ENCODE data around the gene FBXO40. TPM values are rescaled to one million over a fixed set of nuclear protein-coding genes. Genes with fewer than 3 reads are reported as not detected.
A peak's percentile ranks its signal among the peaks of the same experiment; 100 is the strongest.

Gene FBXO40
- total and polyA plus RNA-seq, 9 of the 15 experiments (the other 6 are each of a cell fraction or from before 2014, with no cell fraction given), result 0.01 to 0.05 (median 0.04) TPM; not detected in 3

DNA sequence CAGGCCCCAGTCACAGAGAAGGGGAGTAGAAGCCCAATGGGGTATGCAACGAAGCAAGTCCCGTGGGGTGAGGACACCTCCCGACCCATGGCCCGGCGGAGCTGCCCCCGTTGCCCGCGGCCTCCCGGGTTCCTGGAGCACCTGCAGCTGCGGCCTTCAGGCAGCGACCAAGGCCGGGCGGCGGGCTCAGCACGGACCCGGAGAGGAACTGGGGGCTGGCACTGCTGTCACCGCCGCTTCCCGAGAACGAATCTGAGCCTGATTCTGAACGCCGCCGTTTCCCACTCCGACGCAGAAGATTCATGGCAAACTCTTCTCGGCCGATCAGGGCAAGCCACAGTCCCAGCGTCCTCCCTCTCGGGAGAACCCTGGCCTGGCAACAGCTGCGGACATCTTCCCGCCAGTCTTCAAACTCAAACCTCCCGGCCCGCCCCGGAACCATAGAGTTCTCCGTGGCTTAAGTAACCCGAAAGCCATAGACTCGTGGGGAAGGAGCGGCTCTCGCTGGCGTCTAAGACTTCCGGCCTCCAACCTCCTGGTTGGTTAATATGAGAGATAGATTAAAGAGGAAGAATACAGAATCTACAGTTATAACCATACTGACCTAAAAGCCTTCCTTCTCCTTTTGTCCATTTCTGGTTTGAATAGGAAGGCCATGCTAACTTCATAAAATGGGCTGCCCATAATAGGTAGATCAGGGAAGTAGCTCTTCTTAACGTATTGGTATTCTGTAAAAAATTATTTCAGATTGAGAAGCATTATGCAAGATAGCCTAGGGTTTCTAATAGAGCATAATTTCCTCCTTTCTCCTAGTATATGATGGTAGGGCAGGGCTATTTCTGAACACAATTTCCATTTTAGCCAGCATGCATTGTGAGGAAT, 47.4 kb upstream of the FBXO40 start, which contains the start of gene POLQ (continued):
- no peak for TF ChIP-seq ZNF444 (CRISPR knock-in tag; IDR thresholded peaks at IDR 0.05)
- TF ChIP-seq, protein P1, sequence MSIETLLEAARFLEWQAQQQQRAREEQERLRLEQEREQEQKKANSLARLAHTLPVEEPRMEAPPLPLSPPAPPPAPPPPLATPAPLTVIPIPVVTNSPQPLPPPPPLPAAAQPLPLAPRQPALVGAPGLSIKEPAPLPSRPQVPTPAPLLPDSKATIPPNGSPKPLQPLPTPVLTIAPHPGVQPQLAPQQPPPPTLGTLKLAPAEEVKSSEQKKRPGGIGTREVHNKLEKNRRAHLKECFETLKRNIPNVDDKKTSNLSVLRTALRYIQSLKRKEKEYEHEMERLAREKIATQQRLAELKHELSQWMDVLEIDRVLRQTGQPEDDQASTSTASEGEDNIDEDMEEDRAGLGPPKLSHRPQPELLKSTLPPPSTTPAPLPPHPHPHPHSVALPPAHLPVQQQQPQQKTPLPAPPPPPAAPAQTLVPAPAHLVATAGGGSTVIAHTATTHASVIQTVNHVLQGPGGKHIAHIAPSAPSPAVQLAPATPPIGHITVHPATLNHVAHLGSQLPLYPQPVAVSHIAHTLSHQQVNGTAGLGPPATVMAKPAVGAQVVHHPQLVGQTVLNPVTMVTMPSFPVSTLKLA (conservative IDR thresholded peaks at IDR 0.05), result peak in 1 of 2 experiments; percentile 62; a peak in 2 of 4 replicates
- TF ChIP-seq, protein P2, sequence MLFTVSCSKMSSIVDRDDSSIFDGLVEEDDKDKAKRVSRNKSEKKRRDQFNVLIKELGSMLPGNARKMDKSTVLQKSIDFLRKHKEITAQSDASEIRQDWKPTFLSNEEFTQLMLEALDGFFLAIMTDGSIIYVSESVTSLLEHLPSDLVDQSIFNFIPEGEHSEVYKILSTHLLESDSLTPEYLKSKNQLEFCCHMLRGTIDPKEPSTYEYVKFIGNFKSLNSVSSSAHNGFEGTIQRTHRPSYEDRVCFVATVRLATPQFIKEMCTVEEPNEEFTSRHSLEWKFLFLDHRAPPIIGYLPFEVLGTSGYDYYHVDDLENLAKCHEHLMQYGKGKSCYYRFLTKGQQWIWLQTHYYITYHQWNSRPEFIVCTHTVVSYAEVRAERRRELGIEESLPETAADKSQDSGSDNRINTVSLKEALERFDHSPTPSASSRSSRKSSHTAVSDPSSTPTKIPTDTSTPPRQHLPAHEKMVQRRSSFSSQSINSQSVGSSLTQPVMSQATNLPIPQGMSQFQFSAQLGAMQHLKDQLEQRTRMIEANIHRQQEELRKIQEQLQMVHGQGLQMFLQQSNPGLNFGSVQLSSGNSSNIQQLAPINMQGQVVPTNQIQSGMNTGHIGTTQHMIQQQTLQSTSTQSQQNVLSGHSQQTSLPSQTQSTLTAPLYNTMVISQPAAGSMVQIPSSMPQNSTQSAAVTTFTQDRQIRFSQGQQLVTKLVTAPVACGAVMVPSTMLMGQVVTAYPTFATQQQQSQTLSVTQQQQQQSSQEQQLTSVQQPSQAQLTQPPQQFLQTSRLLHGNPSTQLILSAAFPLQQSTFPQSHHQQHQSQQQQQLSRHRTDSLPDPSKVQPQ (CRISPR knock-in tag; IDR thresholded peaks at IDR 0.05; ENCODE audit: borderline replicate concordance), result no peak
- TF ChIP-seq, protein P3, sequence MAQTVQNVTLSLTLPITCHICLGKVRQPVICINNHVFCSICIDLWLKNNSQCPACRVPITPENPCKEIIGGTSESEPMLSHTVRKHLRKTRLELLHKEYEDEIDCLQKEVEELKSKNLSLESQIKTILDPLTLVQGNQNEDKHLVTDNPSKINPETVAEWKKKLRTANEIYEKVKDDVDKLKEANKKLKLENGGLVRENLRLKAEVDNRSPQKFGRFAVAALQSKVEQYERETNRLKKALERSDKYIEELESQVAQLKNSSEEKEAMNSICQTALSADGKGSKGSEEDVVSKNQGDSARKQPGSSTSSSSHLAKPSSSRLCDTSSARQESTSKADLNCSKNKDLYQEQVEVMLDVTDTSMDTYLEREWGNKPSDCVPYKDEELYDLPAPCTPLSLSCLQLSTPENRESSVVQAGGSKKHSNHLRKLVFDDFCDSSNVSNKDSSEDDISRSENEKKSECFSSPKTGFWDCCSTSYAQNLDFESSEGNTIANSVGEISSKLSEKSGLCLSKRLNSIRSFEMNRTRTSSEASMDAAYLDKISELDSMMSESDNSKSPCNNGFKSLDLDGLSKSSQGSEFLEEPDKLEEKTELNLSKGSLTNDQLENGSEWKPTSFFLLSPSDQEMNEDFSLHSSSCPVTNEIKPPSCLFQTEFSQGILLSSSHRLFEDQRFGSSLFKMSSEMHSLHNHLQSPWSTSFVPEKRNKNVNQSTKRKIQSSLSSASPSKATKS (CRISPR knock-in tag; IDR thresholded peaks at IDR 0.05), result no peak
- no peak for TF ChIP-seq ZNF165 (CRISPR knock-in tag; IDR thresholded peaks at IDR 0.05; ENCODE audit: borderline replicate concordance)
- TF ChIP-seq BCL6 (CRISPR knock-in tag; IDR thresholded peaks at IDR 0.05), result no peak
- no peak for TF ChIP-seq ZNF134 (CRISPR knock-in tag; conservative IDR thresholded peaks at IDR 0.05)
- TF ChIP-seq, protein P4, sequence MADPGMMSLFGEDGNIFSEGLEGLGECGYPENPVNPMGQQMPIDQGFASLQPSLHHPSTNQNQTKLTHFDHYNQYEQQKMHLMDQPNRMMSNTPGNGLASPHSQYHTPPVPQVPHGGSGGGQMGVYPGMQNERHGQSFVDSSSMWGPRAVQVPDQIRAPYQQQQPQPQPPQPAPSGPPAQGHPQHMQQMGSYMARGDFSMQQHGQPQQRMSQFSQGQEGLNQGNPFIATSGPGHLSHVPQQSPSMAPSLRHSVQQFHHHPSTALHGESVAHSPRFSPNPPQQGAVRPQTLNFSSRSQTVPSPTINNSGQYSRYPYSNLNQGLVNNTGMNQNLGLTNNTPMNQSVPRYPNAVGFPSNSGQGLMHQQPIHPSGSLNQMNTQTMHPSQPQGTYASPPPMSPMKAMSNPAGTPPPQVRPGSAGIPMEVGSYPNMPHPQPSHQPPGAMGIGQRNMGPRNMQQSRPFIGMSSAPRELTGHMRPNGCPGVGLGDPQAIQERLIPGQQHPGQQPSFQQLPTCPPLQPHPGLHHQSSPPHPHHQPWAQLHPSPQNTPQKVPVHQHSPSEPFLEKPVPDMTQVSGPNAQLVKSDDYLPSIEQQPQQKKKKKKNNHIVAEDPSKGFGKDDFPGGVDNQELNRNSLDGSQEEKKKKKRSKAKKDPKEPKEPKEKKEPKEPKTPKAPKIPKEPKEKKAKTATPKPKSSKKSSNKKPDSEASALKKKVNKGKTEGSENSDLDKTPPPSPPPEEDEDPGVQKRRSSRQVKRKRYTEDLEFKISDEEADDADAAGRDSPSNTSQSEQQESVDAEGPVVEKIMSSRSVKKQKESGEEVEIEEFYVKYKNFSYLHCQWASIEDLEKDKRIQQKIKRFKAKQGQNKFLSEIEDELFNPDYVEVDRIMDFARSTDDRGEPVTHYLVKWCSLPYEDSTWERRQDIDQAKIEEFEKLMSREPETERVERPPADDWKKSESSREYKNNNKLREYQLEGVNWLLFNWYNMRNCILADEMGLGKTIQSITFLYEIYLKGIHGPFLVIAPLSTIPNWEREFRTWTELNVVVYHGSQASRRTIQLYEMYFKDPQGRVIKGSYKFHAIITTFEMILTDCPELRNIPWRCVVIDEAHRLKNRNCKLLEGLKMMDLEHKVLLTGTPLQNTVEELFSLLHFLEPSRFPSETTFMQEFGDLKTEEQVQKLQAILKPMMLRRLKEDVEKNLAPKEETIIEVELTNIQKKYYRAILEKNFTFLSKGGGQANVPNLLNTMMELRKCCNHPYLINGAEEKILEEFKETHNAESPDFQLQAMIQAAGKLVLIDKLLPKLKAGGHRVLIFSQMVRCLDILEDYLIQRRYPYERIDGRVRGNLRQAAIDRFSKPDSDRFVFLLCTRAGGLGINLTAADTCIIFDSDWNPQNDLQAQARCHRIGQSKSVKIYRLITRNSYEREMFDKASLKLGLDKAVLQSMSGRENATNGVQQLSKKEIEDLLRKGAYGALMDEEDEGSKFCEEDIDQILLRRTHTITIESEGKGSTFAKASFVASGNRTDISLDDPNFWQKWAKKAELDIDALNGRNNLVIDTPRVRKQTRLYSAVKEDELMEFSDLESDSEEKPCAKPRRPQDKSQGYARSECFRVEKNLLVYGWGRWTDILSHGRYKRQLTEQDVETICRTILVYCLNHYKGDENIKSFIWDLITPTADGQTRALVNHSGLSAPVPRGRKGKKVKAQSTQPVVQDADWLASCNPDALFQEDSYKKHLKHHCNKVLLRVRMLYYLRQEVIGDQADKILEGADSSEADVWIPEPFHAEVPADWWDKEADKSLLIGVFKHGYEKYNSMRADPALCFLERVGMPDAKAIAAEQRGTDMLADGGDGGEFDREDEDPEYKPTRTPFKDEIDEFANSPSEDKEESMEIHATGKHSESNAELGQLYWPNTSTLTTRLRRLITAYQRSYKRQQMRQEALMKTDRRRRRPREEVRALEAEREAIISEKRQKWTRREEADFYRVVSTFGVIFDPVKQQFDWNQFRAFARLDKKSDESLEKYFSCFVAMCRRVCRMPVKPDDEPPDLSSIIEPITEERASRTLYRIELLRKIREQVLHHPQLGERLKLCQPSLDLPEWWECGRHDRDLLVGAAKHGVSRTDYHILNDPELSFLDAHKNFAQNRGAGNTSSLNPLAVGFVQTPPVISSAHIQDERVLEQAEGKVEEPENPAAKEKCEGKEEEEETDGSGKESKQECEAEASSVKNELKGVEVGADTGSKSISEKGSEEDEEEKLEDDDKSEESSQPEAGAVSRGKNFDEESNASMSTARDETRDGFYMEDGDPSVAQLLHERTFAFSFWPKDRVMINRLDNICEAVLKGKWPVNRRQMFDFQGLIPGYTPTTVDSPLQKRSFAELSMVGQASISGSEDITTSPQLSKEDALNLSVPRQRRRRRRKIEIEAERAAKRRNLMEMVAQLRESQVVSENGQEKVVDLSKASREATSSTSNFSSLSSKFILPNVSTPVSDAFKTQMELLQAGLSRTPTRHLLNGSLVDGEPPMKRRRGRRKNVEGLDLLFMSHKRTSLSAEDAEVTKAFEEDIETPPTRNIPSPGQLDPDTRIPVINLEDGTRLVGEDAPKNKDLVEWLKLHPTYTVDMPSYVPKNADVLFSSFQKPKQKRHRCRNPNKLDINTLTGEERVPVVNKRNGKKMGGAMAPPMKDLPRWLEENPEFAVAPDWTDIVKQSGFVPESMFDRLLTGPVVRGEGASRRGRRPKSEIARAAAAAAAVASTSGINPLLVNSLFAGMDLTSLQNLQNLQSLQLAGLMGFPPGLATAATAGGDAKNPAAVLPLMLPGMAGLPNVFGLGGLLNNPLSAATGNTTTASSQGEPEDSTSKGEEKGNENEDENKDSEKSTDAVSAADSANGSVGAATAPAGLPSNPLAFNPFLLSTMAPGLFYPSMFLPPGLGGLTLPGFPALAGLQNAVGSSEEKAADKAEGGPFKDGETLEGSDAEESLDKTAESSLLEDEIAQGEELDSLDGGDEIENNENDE (IDR thresholded peaks at IDR 0.05; ENCODE audit: low read depth, low read length), result no peak
